GM21367 (cell line): ENCODE results near the gene LRIT3.

Experiments
- ATAC-seq: cut with Tn5 transposase; IDR thresholded peaks from one replicate; pipeline ENCODE4 v1.9.1; 2021; ENCODE audit not compliant: unreplicated experiment

Gene LRIT3, protein sequence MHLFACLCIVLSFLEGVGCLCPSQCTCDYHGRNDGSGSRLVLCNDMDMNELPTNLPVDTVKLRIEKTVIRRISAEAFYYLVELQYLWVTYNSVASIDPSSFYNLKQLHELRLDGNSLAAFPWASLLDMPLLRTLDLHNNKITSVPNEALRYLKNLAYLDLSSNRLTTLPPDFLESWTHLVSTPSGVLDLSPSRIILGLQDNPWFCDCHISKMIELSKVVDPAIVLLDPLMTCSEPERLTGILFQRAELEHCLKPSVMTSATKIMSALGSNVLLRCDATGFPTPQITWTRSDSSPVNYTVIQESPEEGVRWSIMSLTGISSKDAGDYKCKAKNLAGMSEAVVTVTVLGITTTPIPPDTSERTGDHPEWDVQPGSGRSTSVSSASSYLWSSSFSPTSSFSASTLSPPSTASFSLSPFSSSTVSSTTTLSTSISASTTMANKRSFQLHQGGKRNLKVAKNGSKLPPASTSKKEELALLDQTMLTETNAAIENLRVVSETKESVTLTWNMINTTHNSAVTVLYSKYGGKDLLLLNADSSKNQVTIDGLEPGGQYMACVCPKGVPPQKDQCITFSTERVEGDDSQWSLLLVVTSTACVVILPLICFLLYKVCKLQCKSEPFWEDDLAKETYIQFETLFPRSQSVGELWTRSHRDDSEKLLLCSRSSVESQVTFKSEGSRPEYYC

DNA sequence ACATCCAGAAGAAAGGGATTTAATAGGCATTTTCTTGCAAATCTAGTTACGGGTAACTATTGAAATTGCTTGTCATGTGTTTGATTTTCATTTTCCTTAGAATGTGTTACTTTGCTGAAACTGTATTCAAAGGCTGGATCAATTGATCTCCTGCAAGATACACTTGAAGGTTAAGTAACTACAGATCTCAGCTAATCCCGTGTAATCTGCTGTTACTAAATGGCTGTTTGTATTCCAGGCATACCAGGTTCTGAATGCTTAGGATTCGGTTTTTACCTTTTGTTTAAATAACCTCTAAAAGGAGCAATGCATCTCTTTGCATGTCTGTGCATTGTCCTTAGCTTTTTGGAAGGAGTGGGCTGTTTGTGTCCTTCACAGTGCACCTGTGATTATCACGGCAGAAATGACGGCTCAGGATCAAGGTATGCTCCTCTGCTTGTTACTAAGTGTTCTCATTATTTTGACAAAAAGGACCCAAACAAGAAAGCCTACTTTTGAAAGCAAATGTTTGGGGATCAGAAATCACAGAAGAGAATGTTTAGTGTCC lies at the start of gene LRIT3:
Gene LRIT3 (plus strand): TSS at position 212 of the 547 bp plus-strand sequence. CDS start 95 bp downstream, at position 307.
- ATAC-seq = no peak

DNA sequence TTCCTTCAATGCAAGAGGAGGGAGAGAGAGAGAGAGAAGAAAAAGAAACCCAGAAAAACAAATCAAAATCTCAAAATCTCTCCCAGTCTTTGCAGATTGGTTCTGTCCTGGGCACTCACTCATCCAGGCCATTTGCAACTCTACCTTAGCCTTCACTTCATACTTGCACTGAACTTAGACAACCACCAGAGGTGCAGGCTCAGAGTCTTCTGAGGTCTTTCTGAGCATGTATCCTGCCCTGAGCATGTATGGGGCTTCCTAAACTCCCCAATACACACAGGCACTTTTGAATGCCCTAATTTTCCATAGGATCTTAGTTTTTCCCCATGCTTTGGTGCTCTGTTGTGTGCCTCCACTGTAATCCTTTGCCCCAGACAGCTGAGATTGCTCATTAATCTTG lies 49.0 kb upstream of the LRIT3 start:
- ATAC-seq = no peak

DNA sequence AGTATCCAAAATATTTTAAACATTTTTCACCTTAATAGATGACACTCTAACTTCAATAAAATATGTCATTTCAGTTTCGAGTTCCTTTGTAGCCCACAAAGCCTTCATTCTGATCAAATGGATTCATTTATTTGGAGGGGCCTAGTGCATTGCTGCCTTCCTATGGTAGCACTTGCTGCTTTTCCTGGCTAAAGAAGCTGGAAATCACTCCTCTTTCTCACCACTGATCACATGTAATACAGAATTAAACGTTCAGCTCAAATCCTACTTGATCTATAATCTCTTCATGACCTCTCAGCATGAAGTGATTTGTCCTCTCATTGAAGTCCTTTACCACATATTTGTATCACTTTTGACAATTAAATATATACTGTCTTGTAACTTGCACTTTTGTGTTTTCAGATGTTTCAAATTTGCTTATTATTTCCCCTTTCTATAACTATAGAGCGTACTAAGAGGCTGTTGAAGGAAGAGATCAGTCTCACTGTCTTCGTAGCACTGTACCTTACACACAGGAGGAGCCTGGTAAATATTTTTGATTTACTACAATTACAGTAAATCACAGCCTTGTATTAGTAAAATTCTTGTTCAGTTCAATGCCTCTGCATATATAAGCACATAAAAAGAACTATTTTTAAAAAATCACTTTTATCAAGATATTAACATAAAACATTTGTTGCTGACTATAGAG lies 46.7 kb upstream of the LRIT3 start:
- ATAC-seq = no peak

DNA sequence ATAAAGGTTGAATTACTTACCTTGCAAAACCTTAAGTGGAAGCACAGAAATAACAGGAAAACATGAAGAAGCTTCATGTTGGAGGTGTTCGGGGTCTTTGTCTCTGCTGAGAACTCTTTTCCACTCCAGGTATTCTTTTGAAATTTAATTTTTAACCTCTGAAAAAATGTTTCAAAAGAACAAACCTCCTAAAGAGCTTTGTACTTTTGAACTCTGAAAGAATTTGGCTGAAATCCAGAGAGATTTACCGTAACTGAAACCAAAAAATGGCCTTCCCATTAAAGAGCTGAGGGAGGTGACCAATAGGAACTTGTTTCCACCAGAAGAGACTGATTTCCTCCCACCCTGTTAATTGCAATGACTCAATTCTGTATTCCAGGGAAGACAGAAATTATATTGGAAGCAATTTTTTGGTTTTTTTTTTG lies 46.0 kb upstream of the LRIT3 start, which contains the start of gene CFI:
Gene CFI (minus strand): TSS at position 105 of the 425 bp plus-strand sequence. CDS start 28 bp downstream, at position 77.
- no peak for ATAC-seq

DNA sequence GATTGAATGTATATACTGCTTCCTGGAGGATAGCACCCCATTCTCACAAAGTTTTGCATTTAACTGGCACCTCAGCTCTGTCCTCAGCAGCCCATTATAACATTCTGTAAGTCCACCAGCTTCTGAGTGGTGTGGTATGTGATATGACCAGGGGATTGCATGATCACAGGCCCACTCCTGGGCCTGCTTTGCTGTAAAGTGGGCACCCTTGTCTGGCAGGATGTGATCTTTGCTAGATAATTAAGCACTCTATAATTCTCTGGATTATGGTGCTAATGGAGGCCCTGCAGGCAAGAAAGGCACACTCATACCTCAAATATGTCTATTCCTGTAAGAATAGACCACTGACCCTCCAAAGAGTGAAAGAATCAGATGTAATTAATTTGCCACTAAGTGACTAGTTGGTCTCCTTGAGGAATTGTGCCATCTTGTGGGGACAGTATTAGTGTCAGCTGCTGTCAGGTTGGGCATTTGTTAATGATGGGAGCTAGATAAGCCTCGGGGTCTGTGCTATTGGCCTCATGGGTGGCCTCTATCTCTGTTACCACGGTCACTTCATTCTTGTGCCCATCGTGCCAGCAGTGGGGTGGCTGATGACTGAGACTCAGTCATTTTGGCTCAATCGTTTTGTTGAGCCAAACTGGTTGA lies 43.9 kb upstream of the LRIT3 start:
- ATAC-seq = peak; percentile 58

DNA sequence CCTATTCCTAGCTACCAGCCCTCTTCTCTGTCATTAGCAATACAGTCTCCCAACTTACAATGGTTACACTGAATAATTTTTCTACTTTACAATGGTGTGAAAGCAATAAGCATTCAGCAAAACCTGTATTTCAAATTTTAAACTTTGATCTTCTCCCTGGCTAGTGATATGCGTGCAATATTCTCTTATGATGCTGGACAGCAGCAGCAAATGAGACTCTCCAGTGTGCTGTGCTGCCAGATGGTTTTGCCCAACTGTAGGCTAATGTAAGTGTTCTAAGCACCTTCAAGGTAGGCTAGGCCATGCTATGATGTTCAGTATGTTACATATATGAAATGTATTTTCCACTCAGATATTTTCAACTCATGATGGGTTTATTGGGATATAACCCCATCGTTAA lies 38.3 kb upstream of the LRIT3 start:
- ATAC-seq = no peak

DNA sequence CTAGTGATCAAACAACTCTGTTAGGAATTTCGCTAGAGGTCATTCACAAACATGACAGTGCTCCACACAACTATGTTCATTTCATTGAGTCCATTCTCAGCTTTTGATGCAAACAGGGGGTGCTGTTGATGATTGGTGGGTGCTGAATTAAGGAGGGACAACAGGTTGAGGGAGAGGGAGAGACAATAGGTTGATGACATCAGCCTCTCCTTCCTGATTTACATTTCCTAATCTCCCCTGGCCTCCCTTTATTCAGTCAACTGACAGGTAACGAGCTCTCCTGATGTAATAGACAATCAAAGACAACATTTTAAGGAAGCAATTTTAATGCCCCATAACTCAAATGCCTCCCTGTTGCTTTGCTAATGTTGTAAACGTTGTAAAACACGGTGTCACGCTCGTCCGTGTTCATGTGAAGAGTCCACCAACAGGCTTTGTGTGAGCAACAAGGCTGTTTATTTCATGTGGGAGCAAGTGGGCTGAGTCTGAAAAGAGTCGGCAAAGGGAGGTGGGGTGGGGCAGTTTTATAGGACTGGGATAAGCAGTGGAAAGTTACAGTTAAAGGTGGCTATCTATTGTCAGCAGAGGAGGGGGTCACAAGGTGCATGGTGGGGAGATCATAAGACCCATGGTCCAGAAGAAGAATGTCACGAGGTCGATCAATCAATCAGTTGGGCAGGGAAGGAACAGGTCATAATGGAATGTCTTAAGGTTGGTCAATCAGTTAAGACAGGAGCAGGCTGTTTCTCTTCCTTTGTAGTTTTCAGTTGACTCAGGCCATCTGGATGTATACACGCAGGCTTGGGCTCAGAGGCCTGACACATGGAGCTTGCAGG lies 37.1 kb upstream of the LRIT3 start:
- no peak for ATAC-seq

DNA sequence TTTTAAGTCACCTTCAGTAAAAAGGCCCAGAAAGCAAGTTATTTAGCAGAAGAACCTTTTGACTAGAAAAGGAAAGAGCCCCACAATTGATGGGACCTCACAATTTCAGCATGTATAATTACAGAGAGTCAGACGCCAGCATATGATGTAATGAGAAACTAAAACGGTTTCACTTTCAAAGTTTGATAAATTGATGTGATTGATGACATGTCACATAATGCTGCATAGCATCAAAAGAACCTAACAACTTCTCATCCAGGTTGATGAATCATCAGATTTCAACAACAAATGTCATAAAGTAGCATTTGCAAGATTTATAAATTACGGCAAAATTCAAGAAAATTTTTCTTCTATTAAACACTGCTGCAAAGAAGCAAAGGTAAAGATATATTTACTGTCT lies 36.2 kb upstream of the LRIT3 start:
- no peak for ATAC-seq

DNA sequence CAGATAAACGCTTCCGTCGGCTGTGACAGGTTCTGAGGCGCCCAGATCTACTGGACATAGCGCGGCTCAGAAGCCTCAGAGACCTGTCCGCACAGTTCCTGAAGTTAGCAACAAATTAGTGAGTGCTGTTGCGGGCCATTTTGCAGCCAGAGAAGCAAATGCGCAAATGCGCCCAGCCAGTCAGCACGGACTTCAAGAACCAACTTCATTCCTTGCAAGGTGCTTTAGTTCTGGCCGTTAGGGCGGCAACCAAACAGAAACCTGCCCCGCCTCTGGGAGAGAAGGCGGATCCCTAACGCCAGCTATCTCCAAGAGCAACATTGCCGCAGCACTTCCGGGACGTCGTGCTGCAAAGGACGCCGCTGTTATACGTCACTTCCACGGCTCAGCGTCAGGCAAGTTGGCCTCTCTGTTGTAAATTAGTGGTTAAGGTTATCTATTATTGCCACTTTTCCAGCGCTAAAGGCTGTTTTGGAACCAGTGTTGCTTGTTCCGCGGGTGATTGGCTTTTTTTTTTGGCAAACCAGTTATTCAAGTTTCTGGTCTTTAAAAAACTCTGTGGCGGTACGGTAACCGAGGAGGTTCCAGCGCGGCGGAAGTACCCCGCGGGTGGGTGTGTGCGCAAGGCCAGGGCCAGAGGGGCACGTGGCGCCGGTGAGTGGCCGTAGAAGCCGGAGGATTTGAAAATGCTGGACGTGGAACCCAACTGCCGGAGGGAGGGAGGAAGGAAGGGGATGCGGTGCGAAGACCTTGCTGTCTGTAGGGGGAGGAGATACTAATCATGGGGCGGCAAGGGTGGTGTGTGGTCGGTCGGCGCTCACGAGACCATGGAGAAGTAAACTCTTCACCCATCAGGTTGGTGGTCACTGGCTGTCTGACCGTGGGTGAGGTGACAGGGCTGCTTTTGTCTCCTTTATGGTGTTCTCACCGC lies 32.5 kb upstream of the LRIT3 start, which contains the start of gene GAR1:
Gene GAR1 (plus strand): TSS at position 612 of the 931 bp plus-strand sequence. CDS start 403 bp downstream, outside the sequence.
- peak; percentile 99 for ATAC-seq

DNA sequence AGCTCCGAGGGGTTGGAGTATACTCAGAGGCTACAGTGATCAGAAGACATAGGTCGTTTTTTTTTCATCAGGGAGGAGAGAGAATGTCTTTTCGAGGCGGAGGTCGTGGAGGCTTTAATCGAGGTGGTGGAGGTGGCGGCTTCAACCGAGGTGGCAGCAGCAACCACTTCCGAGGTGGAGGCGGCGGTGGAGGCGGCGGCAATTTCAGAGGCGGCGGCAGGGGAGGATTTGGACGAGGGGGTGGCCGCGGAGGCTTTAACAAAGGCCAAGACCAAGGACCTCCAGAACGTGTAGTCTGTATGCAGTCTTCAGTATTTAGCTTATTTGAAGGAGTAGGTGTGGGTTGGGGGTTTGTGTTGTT lies 31.8 kb upstream of the LRIT3 start:
- no peak for ATAC-seq

DNA sequence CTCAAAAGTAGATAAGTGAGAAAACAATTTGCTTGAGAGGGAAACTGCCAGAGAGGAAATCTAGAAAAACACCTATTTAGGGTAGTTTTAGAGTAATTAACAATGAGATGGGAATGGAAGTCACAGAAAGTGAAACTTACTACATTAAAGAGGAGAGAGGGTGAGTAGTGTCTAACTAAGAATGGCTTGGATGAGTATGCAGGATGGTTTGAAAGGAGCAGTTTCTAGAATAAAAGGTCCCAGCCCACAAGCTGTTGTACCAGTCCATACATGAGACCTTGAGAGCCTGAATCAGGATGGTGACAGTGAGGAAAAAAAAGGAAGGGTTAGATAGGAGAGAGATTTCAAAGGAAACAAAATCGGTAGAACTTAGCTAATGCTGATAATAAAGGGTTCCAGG lies 31.0 kb upstream of the LRIT3 start:
- ATAC-seq = no peak

DNA sequence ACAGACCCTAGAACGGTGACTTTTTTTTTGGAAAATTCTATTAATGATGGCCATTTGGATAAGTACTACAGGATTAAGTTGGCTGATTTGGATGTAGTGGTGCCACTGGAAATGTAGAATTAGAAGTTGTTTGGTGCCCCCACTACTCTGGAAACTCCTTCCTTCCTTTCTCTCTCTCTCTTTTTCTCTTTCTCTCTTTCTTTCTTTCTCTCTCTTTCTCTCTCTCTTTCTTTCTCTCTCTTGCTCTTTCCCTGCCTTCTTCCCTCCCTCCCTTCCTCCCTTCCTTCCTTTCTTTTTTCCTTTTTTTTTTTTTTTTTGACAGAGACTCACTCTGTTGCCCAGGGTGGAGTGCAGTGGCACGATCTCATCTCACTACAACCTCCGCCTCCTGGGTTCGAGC lies 29.6 kb upstream of the LRIT3 start:
- no peak for ATAC-seq

DNA sequence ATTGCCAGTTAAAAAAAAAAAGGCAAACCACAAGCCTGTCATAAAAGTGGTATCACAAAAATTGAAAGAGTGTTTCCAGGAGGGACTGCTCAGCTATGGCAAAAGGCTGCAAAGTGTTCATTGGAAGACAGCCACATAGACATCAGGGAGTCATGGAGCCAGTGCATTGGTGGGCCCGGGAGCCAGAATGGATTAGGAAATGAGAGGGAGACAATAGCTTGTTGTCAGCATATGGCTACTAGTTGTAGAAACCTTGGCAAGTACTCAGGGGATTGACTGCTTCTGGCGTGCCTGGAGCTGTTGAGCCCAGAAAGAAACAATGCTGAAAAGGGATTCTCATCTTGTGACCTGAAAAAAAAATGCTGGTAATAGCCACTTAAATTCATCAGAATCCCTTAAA lies 27.3 kb upstream of the LRIT3 start:
- no peak for ATAC-seq

DNA sequence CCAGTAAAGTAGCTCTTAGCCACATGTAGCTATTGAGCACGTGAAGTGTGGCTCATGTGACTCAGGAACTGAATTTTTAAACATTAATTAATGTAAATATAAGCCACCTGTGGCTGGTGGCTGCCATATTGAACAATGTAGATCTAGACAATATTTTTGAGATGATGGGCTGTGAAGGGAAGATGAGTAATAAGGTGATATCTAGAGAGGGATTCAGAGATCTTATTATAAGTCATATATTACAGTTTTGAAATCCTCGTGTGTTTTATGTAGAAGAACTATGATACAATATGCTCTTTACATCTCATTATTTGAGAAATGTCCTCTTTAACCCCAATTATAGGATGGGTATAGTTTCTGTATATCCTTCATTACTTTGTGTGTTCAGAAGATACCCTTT lies 26.7 kb upstream of the LRIT3 start:
- no peak for ATAC-seq

DNA sequence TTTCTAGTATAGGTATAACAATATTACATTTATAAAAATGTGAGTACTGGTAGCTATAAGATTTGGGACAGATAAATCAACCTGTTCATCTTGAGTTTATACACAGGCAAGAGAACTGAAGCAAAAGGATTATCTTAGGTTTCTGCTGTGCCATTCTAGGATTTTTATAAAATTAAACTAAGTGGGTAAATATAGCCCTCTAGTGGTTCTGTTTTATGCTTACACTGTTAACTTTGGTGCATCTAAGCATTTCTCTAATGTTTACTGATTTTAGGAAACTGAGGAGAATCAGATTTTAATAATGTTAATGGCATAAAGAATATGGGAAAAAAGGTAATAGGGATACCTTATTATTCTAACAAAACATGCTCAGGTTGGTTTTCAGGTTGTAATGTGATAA lies 21.2 kb upstream of the LRIT3 start:
- ATAC-seq = peak; percentile 58

DNA sequence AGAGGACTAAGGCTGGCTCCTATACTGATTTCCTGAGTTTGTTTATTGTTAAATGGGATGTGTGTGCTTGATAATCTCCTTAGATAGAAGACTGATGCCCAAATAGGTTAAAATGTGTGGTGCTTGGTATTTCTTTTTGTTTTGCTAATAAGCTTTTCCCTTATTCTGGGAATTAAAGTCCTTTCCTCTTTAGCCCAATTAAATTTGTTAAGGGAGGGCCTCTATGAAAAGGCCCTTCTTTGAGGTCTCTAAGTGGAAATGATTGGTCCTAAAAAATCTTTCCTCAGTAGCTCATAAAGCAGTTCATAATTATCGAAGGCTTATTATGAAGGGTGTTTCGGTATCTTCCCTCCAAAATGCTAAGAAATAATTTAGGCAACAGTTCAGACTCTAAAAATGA lies 20.2 kb upstream of the LRIT3 start, which contains the start of gene RRH:
Gene RRH (plus strand): TSS at position 301 of the 400 bp plus-strand sequence. CDS start 56 bp downstream, at position 357.
- ATAC-seq = no peak

DNA sequence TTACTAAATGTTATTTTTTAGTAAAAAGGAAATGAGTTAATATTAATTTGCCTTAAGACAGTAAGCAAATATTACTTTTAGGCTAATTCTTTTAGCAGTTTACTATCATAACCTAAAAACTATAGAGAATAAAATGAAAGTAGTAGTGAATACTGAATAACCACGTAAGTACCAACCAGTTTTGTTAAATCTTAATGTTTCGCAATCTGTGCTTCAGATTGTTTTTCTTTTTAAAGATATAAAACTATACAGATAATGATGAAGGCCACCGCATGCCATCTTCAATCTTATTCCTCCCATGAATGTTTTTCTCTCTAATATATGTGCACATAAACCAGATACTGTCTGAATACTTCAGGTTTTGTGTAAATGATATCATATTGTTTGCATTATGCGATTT lies 14.2 kb upstream of the LRIT3 start:
- no peak for ATAC-seq

DNA sequence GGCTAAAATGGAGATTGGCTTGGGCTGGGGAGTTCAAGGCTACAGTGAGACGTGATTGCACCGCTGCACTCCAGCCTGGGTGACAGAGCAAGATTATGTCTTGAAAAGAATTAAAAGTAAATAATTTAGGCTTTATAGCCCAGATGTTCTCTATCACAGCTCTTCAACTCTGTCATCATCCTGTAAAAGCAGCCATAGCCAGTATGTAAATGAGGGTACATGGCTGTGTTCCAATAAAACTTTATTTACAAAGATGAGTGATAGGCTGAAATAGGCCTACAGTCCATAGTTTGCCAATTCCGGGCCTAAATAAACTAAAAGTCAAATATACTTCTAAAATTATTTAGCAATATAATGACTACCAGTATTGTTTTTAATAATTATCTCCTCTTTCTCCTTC lies 10.9 kb upstream of the LRIT3 start:
- no peak for ATAC-seq
